HEK293 (cell line): ENCODE results near the gene NANS.
A peak's percentile ranks its signal among the peaks of the same experiment; 100 is the strongest.

Experiments used
- AEBP2 ChIP-seq: fragments of 450-650 bp; formaldehyde crosslinking; IDR thresholded peaks from 2 replicates; pipeline ENCODE4 v1.5.1; 2016; ENCODE audit warnings: missing biosample characterization, missing genetic modification characterization, borderline replicate concordance
- ATF2 ChIP-seq: fragments of 450-650 bp; formaldehyde crosslinking; IDR thresholded peaks from 2 replicates; pipeline ENCODE4 v1.5.1; 2016; ENCODE audit warnings: missing biosample characterization, missing genetic modification characterization, low read depth
- GLI4 ChIP-seq: fragments of 450-650 bp; formaldehyde crosslinking; IDR thresholded peaks from 2 replicates; pipeline ENCODE4 v1.5.1; 2016; ENCODE audit warnings: missing biosample characterization, missing genetic modification characterization
- HIC1 ChIP-seq: fragments of 450-650 bp; formaldehyde crosslinking; IDR thresholded peaks from 2 replicates; pipeline ENCODE4 v1.5.1; 2016; ENCODE audit warnings: missing biosample characterization, missing genetic modification characterization
- KLF9 ChIP-seq: fragments of 450-650 bp; formaldehyde crosslinking; IDR thresholded peaks from 2 replicates; pipeline ENCODE4 v1.5.1; 2016; ENCODE audit warnings: missing biosample characterization, missing genetic modification characterization, low read depth
- MEIS1 ChIP-seq: sonication (generic); formaldehyde crosslinking; IDR thresholded peaks from 2 replicates; pipeline ENCODE4 v1.8.1; 2022; ENCODE audit warnings: missing genetic modification reagents, mild to moderate bottlenecking, borderline replicate concordance
- PRDM6 ChIP-seq: fragments of 450-650 bp; formaldehyde crosslinking; IDR thresholded peaks from 2 replicates; pipeline ENCODE4 v1.5.1; 2017; ENCODE audit warnings: missing biosample characterization, missing genetic modification characterization
- SCRT2 ChIP-seq: fragments of 450-650 bp; formaldehyde crosslinking; IDR thresholded peaks from 2 replicates; pipeline ENCODE4 v1.5.1; 2016; ENCODE audit warnings: missing biosample characterization, missing genetic modification characterization
- ZBTB10 ChIP-seq: fragments of 450-650 bp; formaldehyde crosslinking; IDR thresholded peaks from 2 replicates; pipeline ENCODE4 v1.5.1; 2016; ENCODE audit warnings: missing biosample characterization, missing genetic modification characterization
- ZBTB17 ChIP-seq: fragments of 450-650 bp; formaldehyde crosslinking; IDR thresholded peaks from 2 replicates; pipeline ENCODE4 v1.5.1; 2016; ENCODE audit warnings: missing biosample characterization, missing genetic modification characterization
- ZBTB8A ChIP-seq: fragments of 450-650 bp; formaldehyde crosslinking; IDR thresholded peaks from 2 replicates; pipeline ENCODE4 v1.5.1; 2016; ENCODE audit warnings: missing biosample characterization, missing genetic modification characterization
- ZEB2 ChIP-seq: fragments of 450-650 bp; formaldehyde crosslinking; IDR thresholded peaks from 2 replicates; pipeline ENCODE4 v1.5.1; 2016; ENCODE audit warnings: missing biosample characterization, missing genetic modification characterization
- ZNF10 ChIP-seq: fragments of 450-650 bp; formaldehyde crosslinking; IDR thresholded peaks from 2 replicates; pipeline ENCODE4 v1.5.1; 2017; ENCODE audit warnings: missing biosample characterization, missing genetic modification characterization
- ZNF112 ChIP-seq: fragments of 450-650 bp; formaldehyde crosslinking; IDR thresholded peaks from 2 replicates; pipeline ENCODE4 v1.5.0; 2017; ENCODE audit warnings: missing biosample characterization, missing genetic modification characterization
- ZNF114 ChIP-seq: fragments of 450-650 bp; formaldehyde crosslinking; IDR thresholded peaks from 2 replicates; pipeline ENCODE4 v1.5.0; 2017; ENCODE audit warnings: missing biosample characterization, missing genetic modification characterization
- ZNF221 ChIP-seq: fragments of 450-650 bp; formaldehyde crosslinking; IDR thresholded peaks from 2 replicates; pipeline ENCODE4 v1.5.1; 2017; ENCODE audit warnings: missing biosample characterization, missing genetic modification characterization, borderline replicate concordance
- ZNF23 ChIP-seq: fragments of 450-650 bp; formaldehyde crosslinking; IDR thresholded peaks from 2 replicates; pipeline ENCODE4 v1.5.1; 2016; ENCODE audit warnings: missing biosample characterization, missing genetic modification characterization, borderline replicate concordance
- ZNF274 ChIP-seq, 2 experiments: fragments of 200-500 bp in 1 of 2; fragments of 450-650 bp in 1 of 2; sonication (Bioruptor generic) in 1 of 2; formaldehyde crosslinking in 1 of 2; IDR thresholded peaks; 2 replicates each; pipeline versions ENCODE4 v1.5.1 to v1.6.1; 2014 to 2016; ENCODE audit warnings: borderline replicate concordance in 1 of 2, inconsistent platforms in 1 of 2, low read length in 1 of 2, missing biosample characterization in 1 of 2, missing genetic modification characterization in 1 of 2
- ZNF311 ChIP-seq: fragments of 450-650 bp; formaldehyde crosslinking; IDR thresholded peaks from 2 replicates; pipeline ENCODE4 v1.5.1; 2017; ENCODE audit warnings: missing biosample characterization, missing genetic modification characterization, borderline replicate concordance
- ZNF341 ChIP-seq: fragments of 450-650 bp; formaldehyde crosslinking; IDR thresholded peaks from 2 replicates; pipeline ENCODE4; 2016; ENCODE audit warnings: low read depth, missing biosample characterization, missing genetic modification characterization
- ZNF423 ChIP-seq: fragments of 450-650 bp; formaldehyde crosslinking; IDR thresholded peaks from 2 replicates; pipeline ENCODE4 v1.5.1; 2016; ENCODE audit warnings: missing biosample characterization, missing genetic modification characterization
- ZNF433 ChIP-seq: fragments of 450-650 bp; formaldehyde crosslinking; IDR thresholded peaks from 2 replicates; pipeline ENCODE4 v1.5.1; 2016; ENCODE audit warnings: missing biosample characterization, missing genetic modification characterization, low read depth
- ZNF529 ChIP-seq: fragments of 450-650 bp; formaldehyde crosslinking; IDR thresholded peaks from 2 replicates; pipeline ENCODE4 v1.5.1; 2017; ENCODE audit warnings: missing genetic modification characterization, missing biosample characterization; ENCODE audit not compliant: insufficient replicate concordance
- ZNF561 ChIP-seq: fragments of 450-650 bp; IDR thresholded peaks from 2 replicates; pipeline ENCODE4 v1.5.1; 2018; ENCODE audit warnings: missing biosample characterization, missing genetic modification characterization, borderline replicate concordance
- ZNF596 ChIP-seq: fragments of 450-650 bp; IDR thresholded peaks from 2 replicates; pipeline ENCODE4 v1.5.0; 2018; ENCODE audit warnings: missing biosample characterization, mild to moderate bottlenecking, missing genetic modification characterization, moderate library complexity
- ZNF621 ChIP-seq: fragments of 450-650 bp; formaldehyde crosslinking; IDR thresholded peaks from 2 replicates; pipeline ENCODE4 v1.5.1; 2017; ENCODE audit warnings: missing biosample characterization, missing genetic modification characterization
- ZNF704 ChIP-seq: fragments of 450-650 bp; formaldehyde crosslinking; IDR thresholded peaks from 2 replicates; pipeline ENCODE4 v1.5.1; 2016; ENCODE audit warnings: missing biosample characterization, missing genetic modification characterization
- ZNF768 ChIP-seq: fragments of 450-650 bp; formaldehyde crosslinking; IDR thresholded peaks from 2 replicates; pipeline ENCODE4 v1.5.1; 2018; ENCODE audit warnings: missing biosample characterization, mild to moderate bottlenecking, missing genetic modification characterization

NANS gene

GRCh38 chr9:98118640-98119601, 62.4 kb downstream of the NANS start, which contains the start of gene TRIM14 (continued):
- TF ChIP-seq HIC1 (tag by site-specific recombination) (peak; percentile 62), ZNF23 (tag by site-specific recombination) (no peak), ZNF341 (tag by site-specific recombination) (peak; percentile 77), GLI4 (tag by site-specific recombination) (no peak), ZBTB8A (tag by site-specific recombination) (peak; percentile 68), MEIS1 (no peak), ZNF112 (tag by site-specific recombination) (no peak), ATF2 (no peak), ZNF621 (tag by site-specific recombination) (no peak), ZNF561 (no peak), PRDM6 (no peak), ZNF704 (tag by site-specific recombination) (no peak), ZBTB10 (no peak), ZNF423 (tag by site-specific recombination) (peak; percentile 89), ZNF596 (tag by site-specific recombination) (no peak), ZNF311 (no peak), SCRT2 (tag by site-specific recombination) (no peak), ZNF768 (tag by site-specific recombination) (no peak), ZNF10 (tag by site-specific recombination) (no peak), ZBTB17 (tag by site-specific recombination) (no peak), ZNF529 (tag by site-specific recombination) (no peak), ZEB2 (tag by site-specific recombination) (no peak), KLF9 (peak; percentile 58; the same call in 1 of the 2 replicates), ZNF433 (tag by site-specific recombination) (no peak), ZNF221 (tag by site-specific recombination) (no peak), AEBP2 (tag by site-specific recombination) (no peak), ZNF274 (IDR thresholded peaks at IDR 0.05; ENCODE audit: low read length) (no peak), ZNF274 (tag by site-specific recombination; IDR thresholded peaks at IDR 0.05; ENCODE audit: borderline replicate concordance) (no peak), ZNF114 (tag by site-specific recombination) (no peak)
